GM18858 (cell line): ENCODE data around the gene KRT16.
"Not testable (repeated sequence)": the region's sequence is repeated elsewhere in the genome, so short reads cannot be mapped to it uniquely, and the experiment has no call there.

Source experiments
- ATAC-seq: cut with Tn5 transposase; IDR thresholded peaks from one replicate; pipeline ENCODE4 v1.9.1; 2021; ENCODE audit not compliant: unreplicated experiment

Gene KRT16

GRCh38 chr17:41647940-41648410, 35.4 kb upstream of the KRT16 start:
- no peak for ATAC-seq

- ATAC-seq = no peak
Measured at GRCh38 chr17:41647038-41647813, 34.7 kb upstream of the KRT16 start.

- ATAC-seq = no peak
Measured at GRCh38 chr17:41642252-41643156, 29.9 kb upstream of the KRT16 start.

- not testable (repeated sequence) for ATAC-seq
Measured at GRCh38 chr17:41640596-41640995, 28.0 kb upstream of the KRT16 start.

GRCh38 chr17:41639492-41640473, 27.2 kb upstream of the KRT16 start:
- ATAC-seq = no peak

GRCh38 chr17:41638941-41639340, 26.4 kb upstream of the KRT16 start:
- no peak for ATAC-seq

GRCh38 chr17:41638194-41638593, 25.6 kb upstream of the KRT16 start:
- no peak for ATAC-seq

GRCh38 chr17:41636652-41637051, 24.1 kb upstream of the KRT16 start:
- no peak for ATAC-seq

- no peak for ATAC-seq
Measured at GRCh38 chr17:41635121-41636097, 22.8 kb upstream of the KRT16 start.

- no peak for ATAC-seq
Measured at GRCh38 chr17:41634639-41635038, 22.1 kb upstream of the KRT16 start.

GRCh38 chr17:41633556-41634199, 21.1 kb upstream of the KRT16 start:
- no peak for ATAC-seq

- no peak for ATAC-seq
Measured at GRCh38 chr17:41632482-41633105, 20.0 kb upstream of the KRT16 start.

- no peak for ATAC-seq
Measured at GRCh38 chr17:41631898-41632285, 19.3 kb upstream of the KRT16 start.

- no peak for ATAC-seq
Measured at GRCh38 chr17:41631025-41631897, 18.7 kb upstream of the KRT16 start.

- no peak for ATAC-seq
Measured at GRCh38 chr17:41629826-41630670, 17.5 kb upstream of the KRT16 start.

GRCh38 chr17:41629316-41629715, 16.7 kb upstream of the KRT16 start:
- ATAC-seq = no peak
